Fibroblast of lung (primary cell): Measurements from ENCODE around the gene ZNF341. TPM values are rescaled to one million over a fixed set of nuclear protein-coding genes. Genes with fewer than 3 reads are reported as not detected.

Experiments used
- DNase-seq, 2 donors: peaks; one replicate each; pipeline versions ENCODE4 v3.0.0 to v3.0.0-alpha.2; 2010; ENCODE audit warnings: low read depth in 2 of 2
- H2AFZ ChIP-seq: 2 replicates; pipeline ENCODE4 v1.5.1; 2012; ENCODE audit warnings: low read length, control low read depth, inconsistent platforms
- H3K27ac ChIP-seq: 2 replicates; pipeline ENCODE4 v1.5.1; 2011; ENCODE audit warnings: low read length, control low read depth; ENCODE audit not compliant: insufficient read depth
- H3K27me3 ChIP-seq: 2 replicates; pipeline ENCODE4 v1.5.1; 2011; ENCODE audit warnings: mild to moderate bottlenecking, low read length; ENCODE audit not compliant: control insufficient read depth, insufficient read depth
- H3K36me3 ChIP-seq: 2 replicates; pipeline ENCODE4 v1.5.1; 2011; ENCODE audit warnings: low read length; ENCODE audit not compliant: control insufficient read depth, insufficient read depth
- H3K4me1 ChIP-seq: 2 replicates; pipeline ENCODE4 v1.5.1; 2011; ENCODE audit warnings: low read length; ENCODE audit not compliant: control insufficient read depth, insufficient read depth; ENCODE audit errors: extremely low read depth
- H3K4me2 ChIP-seq: 2 replicates; pipeline ENCODE4 v1.5.1; 2011; ENCODE audit warnings: low read length, control low read depth; ENCODE audit not compliant: insufficient read depth; ENCODE audit errors: extremely low read depth
- H3K4me3 ChIP-seq, 4 experiments: fragments of 200-600 bp in 1 of 4; sonication (generic) in 1 of 4; replicated peaks in 1 of 4; 2 replicates each; pipeline ENCODE4 v1.5.1; 2011 to 2016; ENCODE audit warnings: low read length in 4 of 4, low read depth in 3 of 4, mild to moderate bottlenecking in 3 of 4, control low read depth in 2 of 4, inconsistent platforms in 1 of 4, mixed read lengths in 1 of 4; ENCODE audit not compliant: insufficient read depth in 1 of 4; ENCODE audit errors: control extremely low read depth in 1 of 4
- H3K79me2 ChIP-seq: 2 replicates; pipeline ENCODE4 v1.5.1; 2012; ENCODE audit warnings: mild to moderate bottlenecking, low read length, inconsistent platforms; ENCODE audit not compliant: control insufficient read depth, insufficient read depth
- H3K9ac ChIP-seq: 2 replicates; pipeline ENCODE4 v1.5.1; 2011; ENCODE audit warnings: mild to moderate bottlenecking, low read length, control low read depth; ENCODE audit not compliant: insufficient read depth
- H3K9me3 ChIP-seq: 2 replicates; pipeline ENCODE4 v1.5.1; 2012; ENCODE audit warnings: low read depth, low read length; ENCODE audit not compliant: control insufficient read depth, insufficient read depth
- H4K20me1 ChIP-seq: 2 replicates; pipeline ENCODE4 v1.5.1; 2011; ENCODE audit warnings: low read length; ENCODE audit not compliant: control insufficient read depth, insufficient read depth; ENCODE audit errors: extremely low read depth
- EZH2 ChIP-seq: IDR thresholded peaks from 2 replicates; pipeline ENCODE4 v1.5.1; 2012; ENCODE audit warnings: low read length, control low read depth, mild to moderate bottlenecking; ENCODE audit errors: missing control alignments
- polyA plus RNA-seq, 2 donors: library from polyadenylated mRNA; depleted of rRNA in 1 of 2; stranded (reverse) in 1 of 2; unstranded in 1 of 2; fragments of >200 nt; gene quantifications; 2 replicates each; pipeline ENCODE4 v1.2.1, GENCODE V29; 2011 to 2012; ENCODE audit warnings: missing spikeins in 1 of 2
- total RNA-seq: library from RNA; depleted of rRNA; stranded (reverse); fragments of >200 nt; gene quantifications from 2 replicates; pipeline ENCODE4 v1.2.1, GENCODE V29; 2014
- TF ChIP-seq, protein P1 (sequence below), 2 donors: IDR thresholded peaks in 1 of 2; conservative IDR thresholded peaks in 1 of 2; 1 replicate in 1 of 2; 2 replicates in 1 of 2; pipeline ENCODE4 v1.5.1; 2011 to 2012; ENCODE audit warnings: low read length in 2 of 2, control low read depth in 1 of 2, inconsistent platforms in 1 of 2, low read depth in 1 of 2, mild to moderate bottlenecking in 1 of 2

Gene ZNF341
- total and polyA plus RNA-seq, 2 donors (not counting 1 experiment from before 2014, with no cell fraction given): 0.99 to 1.1 TPM

DNA sequence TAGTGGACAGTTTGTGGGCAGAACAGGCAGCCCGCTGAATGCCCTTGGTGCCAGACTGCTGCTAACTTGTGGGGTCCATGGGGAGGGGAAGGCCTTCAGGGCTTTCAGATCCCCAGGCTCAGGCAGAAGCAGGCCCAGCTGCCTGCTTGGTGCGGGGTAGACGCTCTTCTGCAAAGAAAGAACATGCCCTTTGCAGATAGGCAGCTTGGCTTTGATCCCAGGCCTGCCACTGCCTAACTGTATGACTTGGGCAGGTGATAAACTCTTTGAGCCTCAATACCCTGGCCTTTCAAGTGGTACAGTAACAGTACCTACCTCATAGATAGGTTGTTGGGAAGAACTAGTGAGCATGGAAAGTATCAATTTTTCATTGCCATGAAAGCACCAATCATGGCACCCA lies 107.8 kb downstream of the ZNF341 start:
- no peaks in the 10 kb centered on the region for H3K4me1 ChIP-seq
- H3K79me2 ChIP-seq: peaks cover 42% of the 10 kb centered on the region
- H2AFZ ChIP-seq: no peak overlapping the region
- no peak for DNase-seq
- H3K27ac ChIP-seq: no peak overlapping the region
- H3K36me3 ChIP-seq: no peaks in the 10 kb centered on the region
- H3K9me3 ChIP-seq: no peaks in the 10 kb centered on the region
- no peak overlapping the region for H3K4me3 ChIP-seq
- H4K20me1 ChIP-seq: no peaks in the 10 kb centered on the region
- H3K4me2 ChIP-seq: no peak overlapping the region
- no peaks in the 10 kb centered on the region for H3K27me3 ChIP-seq
- TF ChIP-seq, protein P1, sequence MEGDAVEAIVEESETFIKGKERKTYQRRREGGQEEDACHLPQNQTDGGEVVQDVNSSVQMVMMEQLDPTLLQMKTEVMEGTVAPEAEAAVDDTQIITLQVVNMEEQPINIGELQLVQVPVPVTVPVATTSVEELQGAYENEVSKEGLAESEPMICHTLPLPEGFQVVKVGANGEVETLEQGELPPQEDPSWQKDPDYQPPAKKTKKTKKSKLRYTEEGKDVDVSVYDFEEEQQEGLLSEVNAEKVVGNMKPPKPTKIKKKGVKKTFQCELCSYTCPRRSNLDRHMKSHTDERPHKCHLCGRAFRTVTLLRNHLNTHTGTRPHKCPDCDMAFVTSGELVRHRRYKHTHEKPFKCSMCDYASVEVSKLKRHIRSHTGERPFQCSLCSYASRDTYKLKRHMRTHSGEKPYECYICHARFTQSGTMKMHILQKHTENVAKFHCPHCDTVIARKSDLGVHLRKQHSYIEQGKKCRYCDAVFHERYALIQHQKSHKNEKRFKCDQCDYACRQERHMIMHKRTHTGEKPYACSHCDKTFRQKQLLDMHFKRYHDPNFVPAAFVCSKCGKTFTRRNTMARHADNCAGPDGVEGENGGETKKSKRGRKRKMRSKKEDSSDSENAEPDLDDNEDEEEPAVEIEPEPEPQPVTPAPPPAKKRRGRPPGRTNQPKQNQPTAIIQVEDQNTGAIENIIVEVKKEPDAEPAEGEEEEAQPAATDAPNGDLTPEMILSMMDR (conservative IDR thresholded peaks at IDR 0.05 in 1 of 2, IDR thresholded peaks at IDR 0.05 in 1 of 2; ENCODE audit: low read depth in 1 of 2, low read length in 2 of 2): no peak
- TF ChIP-seq EZH2: no peak
- H3K9ac ChIP-seq: no peak overlapping the region

DNA sequence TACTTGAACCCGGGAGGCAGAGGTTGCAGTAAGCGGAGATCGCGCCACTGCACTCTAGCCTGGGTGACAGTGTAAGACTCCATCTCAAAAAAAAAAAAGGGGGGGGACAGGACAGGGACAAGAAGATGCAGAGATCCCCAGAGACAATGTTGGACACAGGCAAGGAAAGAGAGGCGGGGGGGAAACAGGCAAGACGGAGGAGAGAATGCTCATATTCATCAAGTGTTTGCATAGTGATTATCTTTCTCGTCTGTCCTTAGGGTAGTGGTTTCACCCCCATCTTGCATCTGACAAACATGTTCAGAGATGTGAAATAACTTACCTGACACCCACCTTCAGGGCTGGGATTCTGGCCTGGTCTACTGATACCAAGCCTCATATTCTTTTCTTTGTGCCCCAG lies 108.4 kb downstream of the ZNF341 start:
- Histone ChIP-seq H3K27me3 (no peaks in the 10 kb centered on the region), H2AFZ (no peak overlapping the region), H3K27ac (no peak overlapping the region), H3K4me3 (no peak overlapping the region), H4K20me1 (no peaks in the 10 kb centered on the region), H3K79me2 (peaks cover 42% of the 10 kb centered on the region), H3K36me3 (no peaks in the 10 kb centered on the region), H3K4me2 (no peak overlapping the region), H3K9me3 (no peaks in the 10 kb centered on the region), H3K9ac (no peak overlapping the region), H3K4me1 (no peaks in the 10 kb centered on the region)
- TF ChIP-seq, protein P1 (conservative IDR thresholded peaks at IDR 0.05 in 1 of 2, IDR thresholded peaks at IDR 0.05 in 1 of 2; ENCODE audit: low read depth in 1 of 2, low read length in 2 of 2): no peak
- no peak for TF ChIP-seq EZH2
- DNase-seq: no peak

DNA sequence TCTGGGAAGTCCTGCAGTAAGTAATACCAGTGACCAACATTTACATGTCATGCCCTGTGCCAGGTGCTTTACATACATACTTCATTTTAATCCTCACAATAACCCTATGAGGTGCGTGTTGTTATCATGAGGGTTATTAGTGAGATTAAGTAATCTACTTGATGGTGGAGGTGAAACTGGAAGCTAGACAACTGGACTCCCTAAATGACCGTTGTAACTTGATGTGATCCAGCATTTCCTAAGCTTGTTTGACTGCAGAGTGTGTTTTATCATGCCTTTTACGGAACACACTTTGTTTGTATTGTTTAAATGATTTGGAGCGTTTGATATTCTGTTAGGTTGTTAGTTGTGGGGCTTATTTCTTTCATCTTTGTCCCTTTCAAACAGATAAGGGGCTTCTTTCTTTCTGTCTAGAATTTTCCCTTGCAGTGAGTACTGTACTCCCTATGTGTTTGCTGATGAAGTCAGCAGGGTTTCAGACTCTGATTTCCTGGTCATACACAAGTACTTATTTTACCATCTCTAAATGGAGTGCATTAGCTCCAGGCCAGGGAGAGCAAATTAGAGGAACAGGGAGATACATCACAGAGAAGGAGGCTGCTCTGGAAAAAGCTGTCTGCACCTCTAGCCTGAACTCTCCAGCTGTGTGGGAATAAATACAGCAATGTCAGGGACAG lies 109.1 kb downstream of the ZNF341 start:
- Histone ChIP-seq H3K9me3 (no peaks in the 10 kb centered on the region), H4K20me1 (no peaks in the 10 kb centered on the region), H3K79me2 (peaks cover 47% of the 10 kb centered on the region), H3K4me2 (no peak overlapping the region), H3K27ac (no peak overlapping the region), H3K9ac (no peak overlapping the region), H3K4me1 (no peaks in the 10 kb centered on the region), H3K36me3 (no peaks in the 10 kb centered on the region), H2AFZ (no peak overlapping the region), H3K27me3 (no peaks in the 10 kb centered on the region), H3K4me3 (no peak overlapping the region)
- DNase-seq: no peak
- TF ChIP-seq EZH2: no peak
- TF ChIP-seq, protein P1 (conservative IDR thresholded peaks at IDR 0.05 in 1 of 2, IDR thresholded peaks at IDR 0.05 in 1 of 2; ENCODE audit: low read depth in 1 of 2, low read length in 2 of 2): no peak
